HG03280 (cell line): Measurements from ENCODE around the gene NACAD.

Experiments used
- ATAC-seq: cut with Tn5 transposase; IDR thresholded peaks from one replicate; pipeline ENCODE4 v1.9.1; 2021; ENCODE audit warnings: mild to moderate bottlenecking, moderate library complexity; ENCODE audit not compliant: unreplicated experiment

The NACAD gene, protein sequence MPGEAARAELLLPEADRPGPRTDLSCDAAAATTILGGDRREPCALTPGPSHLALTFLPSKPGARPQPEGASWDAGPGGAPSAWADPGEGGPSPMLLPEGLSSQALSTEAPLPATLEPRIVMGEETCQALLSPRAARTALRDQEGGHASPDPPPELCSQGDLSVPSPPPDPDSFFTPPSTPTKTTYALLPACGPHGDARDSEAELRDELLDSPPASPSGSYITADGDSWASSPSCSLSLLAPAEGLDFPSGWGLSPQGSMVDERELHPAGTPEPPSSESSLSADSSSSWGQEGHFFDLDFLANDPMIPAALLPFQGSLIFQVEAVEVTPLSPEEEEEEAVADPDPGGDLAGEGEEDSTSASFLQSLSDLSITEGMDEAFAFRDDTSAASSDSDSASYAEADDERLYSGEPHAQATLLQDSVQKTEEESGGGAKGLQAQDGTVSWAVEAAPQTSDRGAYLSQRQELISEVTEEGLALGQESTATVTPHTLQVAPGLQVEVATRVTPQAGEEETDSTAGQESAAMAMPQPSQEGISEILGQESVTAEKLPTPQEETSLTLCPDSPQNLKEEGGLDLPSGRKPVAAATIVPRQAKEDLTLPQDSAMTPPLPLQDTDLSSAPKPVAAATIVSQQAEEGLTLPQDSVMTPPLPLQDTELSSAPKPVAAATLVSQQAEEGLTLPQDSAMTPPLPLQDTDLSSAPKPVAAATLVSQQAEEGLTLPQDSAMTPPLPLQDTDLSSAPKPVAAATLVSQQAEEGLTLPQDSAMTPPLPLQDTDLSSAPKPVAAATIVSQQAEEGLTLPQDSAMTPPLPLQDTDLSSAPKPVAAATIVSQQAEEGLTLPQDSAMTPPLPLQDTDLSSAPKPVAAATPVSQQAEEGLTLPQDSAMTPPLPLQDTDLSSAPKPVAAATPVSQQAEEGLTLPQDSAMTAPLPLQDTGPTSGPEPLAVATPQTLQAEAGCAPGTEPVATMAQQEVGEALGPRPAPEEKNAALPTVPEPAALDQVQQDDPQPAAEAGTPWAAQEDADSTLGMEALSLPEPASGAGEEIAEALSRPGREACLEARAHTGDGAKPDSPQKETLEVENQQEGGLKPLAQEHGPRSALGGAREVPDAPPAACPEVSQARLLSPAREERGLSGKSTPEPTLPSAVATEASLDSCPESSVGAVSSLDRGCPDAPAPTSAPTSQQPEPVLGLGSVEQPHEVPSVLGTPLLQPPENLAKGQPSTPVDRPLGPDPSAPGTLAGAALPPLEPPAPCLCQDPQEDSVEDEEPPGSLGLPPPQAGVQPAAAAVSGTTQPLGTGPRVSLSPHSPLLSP (N-terminal part only)

GRCh38 chr7:45088821-45089340, at the start of gene NACAD:
Gene NACAD, minus strand, starts transcription at chr7:45088969. Its CDS starts 75 bp downstream, at chr7:45088894.
- no peak for ATAC-seq

- ATAC-seq, result no peak
Measured at GRCh38 chr7:45136106-45137060, 47.6 kb upstream of the NACAD start.

- ATAC-seq, result no peak
Measured at GRCh38 chr7:45133877-45134276, 45.1 kb upstream of the NACAD start.

DNA sequence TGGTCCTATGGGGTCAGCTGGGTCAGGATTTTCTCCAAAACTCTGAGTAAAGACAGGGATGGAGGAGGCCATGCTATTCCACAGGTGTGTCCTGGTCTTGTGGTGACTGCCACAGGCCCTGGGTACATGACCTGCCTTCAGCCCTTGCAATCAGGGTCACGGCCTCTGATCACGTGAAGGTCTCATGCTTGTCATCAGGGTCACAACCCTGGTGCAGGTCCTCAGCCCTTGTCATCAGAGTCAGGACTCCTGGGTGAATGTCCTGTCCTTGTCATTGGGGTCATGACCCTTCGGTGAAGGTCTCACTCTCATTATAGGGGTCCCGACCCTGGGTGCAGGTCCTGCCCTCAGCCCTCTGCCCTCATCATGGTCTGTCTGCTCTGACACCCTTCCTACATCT, 44.6 kb upstream of the NACAD start:
- no peak for ATAC-seq

- no peak for ATAC-seq
Measured at GRCh38 chr7:45132708-45133320, 44.0 kb upstream of the NACAD start.

- no peak for ATAC-seq
Measured at GRCh38 chr7:45131891-45132290, 43.1 kb upstream of the NACAD start.

GRCh38 chr7:45130910-45131309, 42.1 kb upstream of the NACAD start:
- no peak for ATAC-seq

DNA sequence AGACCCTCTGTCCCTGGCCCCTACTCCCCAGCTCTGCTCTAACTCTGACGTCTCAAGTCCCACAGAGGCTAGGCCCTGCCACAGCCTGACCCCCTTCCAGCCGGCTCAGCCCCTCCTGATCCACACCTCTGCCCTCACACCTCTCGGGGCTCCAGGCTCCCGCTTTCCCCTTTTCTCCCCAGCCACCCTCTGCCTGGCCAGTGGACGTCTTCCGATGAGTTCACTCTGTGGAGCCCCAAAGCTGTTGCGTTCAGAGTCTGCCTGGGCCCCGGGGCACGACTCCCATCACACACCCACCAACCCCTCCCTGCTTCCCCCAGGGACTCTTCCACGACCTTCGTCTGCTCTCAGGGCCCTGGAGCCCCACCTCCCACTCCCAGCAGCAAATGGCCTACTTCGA, 41.1 kb upstream of the NACAD start:
- no peak for ATAC-seq

- no peak for ATAC-seq
Measured at GRCh38 chr7:45129181-45129800, 40.5 kb upstream of the NACAD start.

- ATAC-seq, result no peak
Measured at GRCh38 chr7:45126920-45127319, 38.2 kb upstream of the NACAD start.

GRCh38 chr7:45126201-45126600, 37.4 kb upstream of the NACAD start:
- ATAC-seq, result no peak

DNA sequence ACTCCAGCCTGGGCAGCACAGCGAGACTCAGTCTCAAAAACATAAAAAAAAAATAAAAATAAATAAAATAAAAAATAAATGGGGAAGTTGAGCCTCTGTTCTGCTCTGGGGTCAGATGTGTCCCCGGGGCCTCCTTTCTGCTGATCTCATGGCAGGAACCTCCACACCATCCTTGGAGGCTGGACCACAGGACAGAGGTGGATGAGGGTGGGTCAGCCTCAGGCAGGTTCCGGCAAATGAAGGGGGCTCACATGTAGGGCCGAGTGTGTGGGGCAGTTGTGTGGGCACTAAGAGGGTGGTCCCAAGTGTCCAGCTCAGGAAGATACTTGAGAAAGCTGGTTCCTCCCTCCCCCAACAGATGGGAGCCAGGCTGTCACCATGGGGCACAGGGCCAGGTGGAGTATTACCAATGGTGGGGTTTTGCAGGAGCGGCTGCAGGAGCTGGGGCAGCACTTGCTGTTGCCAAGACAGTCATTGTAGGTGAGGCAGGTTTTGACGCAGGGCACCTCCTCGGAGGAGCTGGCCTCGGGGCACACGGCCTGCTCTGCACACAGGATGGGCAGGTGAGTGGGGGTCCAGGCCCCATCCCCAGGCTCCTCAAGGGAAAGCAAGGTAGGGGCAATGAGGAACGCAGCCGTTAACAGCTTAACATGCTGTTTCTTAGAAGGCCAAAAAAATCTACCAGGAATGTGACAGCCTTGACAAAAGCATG, 36.6 kb upstream of the NACAD start:
- ATAC-seq, result no peak

GRCh38 chr7:45123913-45124710, 35.3 kb upstream of the NACAD start:
- no peak for ATAC-seq

GRCh38 chr7:45122975-45123860, 34.4 kb upstream of the NACAD start:
- ATAC-seq, result no peak

DNA sequence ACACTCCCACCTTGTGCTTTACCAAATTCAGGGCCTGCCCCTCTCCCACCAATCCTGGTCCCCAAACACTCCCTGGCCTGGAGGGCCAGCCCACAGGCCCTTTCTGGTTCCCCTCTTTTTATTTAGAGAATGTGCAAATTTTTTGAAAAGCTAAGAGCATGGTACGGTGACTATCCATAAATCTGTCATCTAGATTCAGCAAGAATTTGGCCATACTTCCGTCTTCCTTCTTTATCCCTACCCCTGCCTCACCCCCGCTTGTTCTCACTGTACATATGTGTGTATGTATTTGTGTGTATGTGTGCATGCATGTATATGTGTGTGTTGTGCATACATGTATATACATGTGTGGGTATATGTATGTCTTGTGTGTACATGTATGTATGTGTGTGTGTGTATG, 30.8 kb upstream of the NACAD start:
- no peak for ATAC-seq

DNA sequence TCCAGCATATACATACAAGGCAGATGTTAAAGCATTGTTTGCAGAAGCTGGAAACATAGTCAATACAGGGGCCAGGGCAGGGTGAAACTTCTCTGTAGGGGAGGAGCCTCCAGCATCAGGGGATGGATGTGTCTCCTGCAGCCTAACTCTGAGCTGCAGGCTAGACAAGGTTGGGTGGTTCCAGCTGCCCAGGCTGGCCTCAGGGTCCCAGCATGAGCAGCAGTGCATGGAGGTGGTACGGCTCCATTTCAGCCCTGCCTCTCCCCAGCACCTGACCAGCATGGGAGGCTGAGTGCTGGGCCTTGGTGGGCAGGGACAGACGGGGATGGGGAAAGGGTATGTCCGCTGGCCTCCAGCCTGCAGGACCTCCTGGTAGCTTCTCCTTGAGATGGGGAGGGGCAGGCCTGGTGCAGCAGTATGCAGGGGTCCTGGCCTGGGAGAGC, 30.1 kb upstream of the NACAD start:
- no peak for ATAC-seq
